ENCODE results near the gene SMG1. TPM values are rescaled to one million over a fixed set of nuclear protein-coding genes. Genes with fewer than 3 reads are reported as not detected.

SMG1 gene
- total RNA-seq, 1 donor from 2014 or later: 67.1 TPM

GRCh38 chr16:18829251-18829650 is 97.0 kb downstream of the SMG1 start:
- H3K27me3 ChIP-seq (ENCODE audit: control insufficient read depth, insufficient read depth, low read length): no peaks in the 10 kb centered on the region
- peaks cover 20% of the 10 kb centered on the region for H3K36me3 ChIP-seq (ENCODE audit: control insufficient read depth, insufficient read depth, low read length)
- FAIRE-seq: no peak
- no peak overlapping the region for H3K4me3 ChIP-seq (ENCODE audit: low read depth, low read length)
- DNase-seq (ENCODE audit: low read depth): no peak
- no peak for TF ChIP-seq CTCF (IDR thresholded peaks at IDR 0.05; ENCODE audit: insufficient read depth, low read length, severe bottlenecking)

- H3K36me3 ChIP-seq (ENCODE audit: control insufficient read depth, insufficient read depth, low read length): peaks cover 15% of the 10 kb centered on the region
- DNase-seq (ENCODE audit: low read depth) (no peak), FAIRE-seq (no peak)
- no peak for TF ChIP-seq CTCF (IDR thresholded peaks at IDR 0.05; ENCODE audit: insufficient read depth, low read length, severe bottlenecking)
- no peak overlapping the region for H3K4me3 ChIP-seq (ENCODE audit: low read depth, low read length)
- no peaks in the 10 kb centered on the region for H3K27me3 ChIP-seq (ENCODE audit: control insufficient read depth, insufficient read depth, low read length)
Measured at GRCh38 chr16:18827890-18828289, 98.3 kb downstream of the SMG1 start.

- Histone ChIP-seq H3K27me3 (ENCODE audit: control insufficient read depth, insufficient read depth, low read length) (no peaks in the 10 kb centered on the region), H3K36me3 (ENCODE audit: control insufficient read depth, insufficient read depth, low read length) (peaks cover 12% of the 10 kb centered on the region), H3K4me3 (ENCODE audit: low read depth, low read length) (no peak overlapping the region)
- DNase-seq (ENCODE audit: low read depth) (no peak), FAIRE-seq (no peak)
- TF ChIP-seq CTCF (IDR thresholded peaks at IDR 0.05; ENCODE audit: insufficient read depth, low read length, severe bottlenecking): no peak
Measured at GRCh38 chr16:18816286-18816685, 109.9 kb downstream of the SMG1 start.

GRCh38 chr16:18811925-18812324 is 114.3 kb downstream of the SMG1 start:
- peaks cover 12% of the 10 kb centered on the region for H3K36me3 ChIP-seq (ENCODE audit: control insufficient read depth, insufficient read depth, low read length)
- no peaks in the 10 kb centered on the region for H3K27me3 ChIP-seq (ENCODE audit: control insufficient read depth, insufficient read depth, low read length)
- TF ChIP-seq CTCF (IDR thresholded peaks at IDR 0.05; ENCODE audit: insufficient read depth, low read length, severe bottlenecking): no peak

GRCh38 chr16:18809165-18809564 is 117.0 kb downstream of the SMG1 start:
- Histone ChIP-seq H3K36me3 (ENCODE audit: control insufficient read depth, insufficient read depth, low read length) (peaks cover 7% of the 10 kb centered on the region), H3K27me3 (ENCODE audit: control insufficient read depth, insufficient read depth, low read length) (no peaks in the 10 kb centered on the region), H3K4me3 (ENCODE audit: low read depth, low read length) (no peak overlapping the region)
- no peak for FAIRE-seq
- DNase-seq (ENCODE audit: low read depth): no peak
- no peak for TF ChIP-seq CTCF (IDR thresholded peaks at IDR 0.05; ENCODE audit: insufficient read depth, low read length, severe bottlenecking)

More at GRCh38 chr16:18811925-18812324, 114.3 kb downstream of the SMG1 start:
- FAIRE-seq (no peak), DNase-seq (ENCODE audit: low read depth) (no peak)
- no peak overlapping the region for H3K4me3 ChIP-seq (ENCODE audit: low read depth, low read length)

GRCh38 chr16:18805257-18805773 is 120.9 kb downstream of the SMG1 start:
- DNase-seq (ENCODE audit: low read depth): no peak
- no peak for FAIRE-seq
- Histone ChIP-seq H3K4me3 (ENCODE audit: low read depth, low read length) (no peak overlapping the region), H3K36me3 (ENCODE audit: control insufficient read depth, insufficient read depth, low read length) (peaks cover 3% of the 10 kb centered on the region), H3K27me3 (ENCODE audit: control insufficient read depth, insufficient read depth, low read length) (no peaks in the 10 kb centered on the region)
- TF ChIP-seq CTCF (IDR thresholded peaks at IDR 0.05; ENCODE audit: insufficient read depth, low read length, severe bottlenecking): no peak
